ENCODE measurements around the gene SNAPC1. TPM values are rescaled to one million over a fixed set of nuclear protein-coding genes. Genes with fewer than 3 reads are reported as not detected.

The SNAPC1 gene
- total and polyA plus RNA-seq, 2 of the 13 experiments (the other 11 are each of a cell fraction or from before 2014, with no cell fraction given) = 2.6 to 8.5 TPM

DNA sequence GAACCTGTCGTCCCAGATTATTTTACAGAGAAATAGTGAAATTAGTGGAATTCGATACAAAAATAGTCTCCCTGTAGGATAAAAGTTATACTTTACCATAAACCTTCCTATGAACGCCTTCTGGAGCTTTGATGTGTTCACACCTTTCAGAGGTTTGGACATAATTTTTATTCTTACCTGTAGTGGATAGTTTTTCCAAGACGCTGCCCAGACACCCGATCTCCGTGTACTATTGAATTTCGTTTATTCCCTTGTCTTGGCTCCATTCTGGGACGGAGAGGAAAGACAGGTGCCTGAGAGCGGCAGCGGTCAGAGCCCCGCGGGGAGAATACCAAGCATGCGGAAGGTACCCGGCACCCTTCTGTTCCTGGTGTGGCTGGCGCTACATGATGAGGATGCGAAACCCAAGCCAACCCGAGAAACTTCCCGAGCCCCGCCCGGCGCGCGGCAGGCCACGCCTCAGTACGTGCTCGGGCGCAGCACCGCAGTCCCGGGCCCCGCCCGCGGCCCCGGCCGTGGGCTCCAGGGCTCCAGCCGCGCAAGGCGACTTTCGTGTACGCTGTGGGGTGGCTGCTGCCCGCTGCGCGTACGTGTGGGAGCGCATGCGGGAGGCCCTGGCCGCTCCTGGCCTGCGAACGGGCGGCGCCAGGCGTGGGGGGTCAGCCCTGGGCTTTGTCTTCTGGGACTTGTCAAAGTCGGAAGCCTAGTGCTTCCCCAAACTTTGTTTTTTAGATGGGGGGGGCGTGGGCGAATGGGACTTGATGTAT, 11.3 kb upstream of the SNAPC1 start (continued):
- TF ChIP-seq, protein P1, sequence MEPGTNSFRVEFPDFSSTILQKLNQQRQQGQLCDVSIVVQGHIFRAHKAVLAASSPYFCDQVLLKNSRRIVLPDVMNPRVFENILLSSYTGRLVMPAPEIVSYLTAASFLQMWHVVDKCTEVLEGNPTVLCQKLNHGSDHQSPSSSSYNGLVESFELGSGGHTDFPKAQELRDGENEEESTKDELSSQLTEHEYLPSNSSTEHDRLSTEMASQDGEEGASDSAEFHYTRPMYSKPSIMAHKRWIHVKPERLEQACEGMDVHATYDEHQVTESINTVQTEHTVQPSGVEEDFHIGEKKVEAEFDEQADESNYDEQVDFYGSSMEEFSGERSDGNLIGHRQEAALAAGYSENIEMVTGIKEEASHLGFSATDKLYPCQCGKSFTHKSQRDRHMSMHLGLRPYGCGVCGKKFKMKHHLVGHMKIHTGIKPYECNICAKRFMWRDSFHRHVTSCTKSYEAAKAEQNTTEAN (CRISPR knock-in tag; conservative IDR thresholded peaks at IDR 0.05) = no peak
- peak; percentile 62 for TF ChIP-seq POLR2G (IDR thresholded peaks at IDR 0.05; ENCODE audit: low read depth, low read length)
- no peak for TF ChIP-seq NFYB (CRISPR knock-in tag; IDR thresholded peaks at IDR 0.05)
- TF ChIP-seq, protein P2, sequence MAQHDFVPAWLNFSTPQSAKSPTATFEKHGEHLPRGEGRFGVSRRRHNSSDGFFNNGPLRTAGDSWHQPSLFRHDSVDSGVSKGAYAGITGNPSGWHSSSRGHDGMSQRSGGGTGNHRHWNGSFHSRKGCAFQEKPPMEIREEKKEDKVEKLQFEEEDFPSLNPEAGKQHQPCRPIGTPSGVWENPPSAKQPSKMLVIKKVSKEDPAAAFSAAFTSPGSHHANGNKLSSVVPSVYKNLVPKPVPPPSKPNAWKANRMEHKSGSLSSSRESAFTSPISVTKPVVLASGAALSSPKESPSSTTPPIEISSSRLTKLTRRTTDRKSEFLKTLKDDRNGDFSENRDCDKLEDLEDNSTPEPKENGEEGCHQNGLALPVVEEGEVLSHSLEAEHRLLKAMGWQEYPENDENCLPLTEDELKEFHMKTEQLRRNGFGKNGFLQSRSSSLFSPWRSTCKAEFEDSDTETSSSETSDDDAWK (CRISPR knock-in tag; IDR thresholded peaks at IDR 0.05) = no peak
- TF ChIP-seq, protein P3, sequence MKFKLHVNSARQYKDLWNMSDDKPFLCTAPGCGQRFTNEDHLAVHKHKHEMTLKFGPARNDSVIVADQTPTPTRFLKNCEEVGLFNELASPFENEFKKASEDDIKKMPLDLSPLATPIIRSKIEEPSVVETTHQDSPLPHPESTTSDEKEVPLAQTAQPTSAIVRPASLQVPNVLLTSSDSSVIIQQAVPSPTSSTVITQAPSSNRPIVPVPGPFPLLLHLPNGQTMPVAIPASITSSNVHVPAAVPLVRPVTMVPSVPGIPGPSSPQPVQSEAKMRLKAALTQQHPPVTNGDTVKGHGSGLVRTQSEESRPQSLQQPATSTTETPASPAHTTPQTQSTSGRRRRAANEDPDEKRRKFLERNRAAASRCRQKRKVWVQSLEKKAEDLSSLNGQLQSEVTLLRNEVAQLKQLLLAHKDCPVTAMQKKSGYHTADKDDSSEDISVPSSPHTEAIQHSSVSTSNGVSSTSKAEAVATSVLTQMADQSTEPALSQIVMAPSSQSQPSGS (CRISPR knock-in tag; IDR thresholded peaks at IDR 0.05) = no peak

DNA sequence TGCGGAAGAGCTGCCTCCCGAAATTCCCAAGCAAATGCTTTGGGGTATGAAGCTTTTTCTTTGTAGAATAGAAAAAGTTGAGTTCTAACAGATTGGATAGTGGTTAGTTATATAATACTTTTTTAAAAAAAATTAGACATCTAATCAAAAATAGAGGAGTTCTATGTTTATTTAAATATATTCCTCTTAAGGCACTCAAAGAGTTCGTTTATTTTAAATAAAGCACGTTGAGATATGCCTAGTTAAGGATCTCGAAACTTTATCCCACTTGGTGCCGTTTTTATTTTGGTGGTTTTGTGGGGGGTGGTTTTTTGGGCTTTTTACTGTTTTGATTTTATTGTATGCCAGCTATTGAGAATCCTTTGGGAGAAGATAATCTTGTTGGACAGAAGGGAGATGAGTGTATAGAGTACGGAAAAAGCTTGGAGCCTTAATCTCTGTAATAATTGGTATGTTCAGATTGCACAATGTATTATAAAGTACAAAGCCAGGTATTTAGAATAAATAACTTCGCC, 10.7 kb upstream of the SNAPC1 start:
- CTCF ChIA-PET (ENCODE audit: low intra/inter-chr PET ratio, low total read pairs) = no interaction called here
- H3K9me3 ChIP-seq (ENCODE audit: low read length) = no peaks in the 10 kb centered on the region
- no peak overlapping the region for H2AFZ ChIP-seq (ENCODE audit: low read length)
- H3K79me2 ChIP-seq (ENCODE audit: insufficient read depth, low read length) = no peaks in the 10 kb centered on the region
- ATAC-seq = no peak
- peaks cover 0 to 17% of the 10 kb centered on the region in 2 experiments; a peak in 3 of 5 replicates for H3K36me3 ChIP-seq (replicated peaks in 1 of 2; ENCODE audit: control insufficient read depth in 1 of 2, insufficient read depth in 2 of 2, low read length in 2 of 2)
- in situ Hi-C loops (cut with HindIII; ENCODE audit: extremely low pct_ligation_motif_present, low pct_unique_long_range_greater_than_20kb) (no loop called here), intact Hi-C loops (cut with micrococcal nuclease; ENCODE audit: unreplicated experiment) (no loop called here)
- TF ChIP-seq ZNF251 (CRISPR knock-in tag; IDR thresholded peaks at IDR 0.05) (no peak), ZNF550 (CRISPR knock-in tag; IDR thresholded peaks at IDR 0.05; ENCODE audit: borderline replicate concordance) (no peak), PCBP2 (optimal IDR thresholded peaks at IDR 0.05; ENCODE audit: low read depth, low read length, poor library complexity, severe bottlenecking) (no peak), HHEX (CRISPR knock-in tag; IDR thresholded peaks at IDR 0.05) (no peak)
- TF ChIP-seq, protein P4, sequence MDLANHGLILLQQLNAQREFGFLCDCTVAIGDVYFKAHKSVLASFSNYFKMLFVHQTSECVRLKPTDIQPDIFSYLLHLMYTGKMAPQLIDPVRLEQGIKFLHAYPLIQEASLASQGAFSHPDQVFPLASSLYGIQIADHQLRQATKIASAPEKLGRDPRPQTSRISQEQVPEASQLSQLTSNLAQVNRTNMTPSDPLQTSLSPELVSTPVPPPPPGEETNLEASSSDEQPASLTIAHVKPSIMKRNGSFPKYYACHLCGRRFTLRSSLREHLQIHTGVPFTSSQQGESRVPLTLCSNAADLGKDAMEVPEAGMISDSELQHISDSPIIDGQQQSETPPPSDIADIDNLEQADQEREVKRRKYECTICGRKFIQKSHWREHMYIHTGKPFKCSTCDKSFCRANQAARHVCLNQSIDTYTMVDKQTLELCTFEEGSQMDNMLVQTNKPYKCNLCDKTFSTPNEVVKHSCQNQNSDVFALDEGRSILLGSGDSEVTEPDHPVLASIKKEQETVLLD (CRISPR knock-in tag; IDR thresholded peaks at IDR 0.05; ENCODE audit: low read depth) = no peak
- TF ChIP-seq, protein P5, sequence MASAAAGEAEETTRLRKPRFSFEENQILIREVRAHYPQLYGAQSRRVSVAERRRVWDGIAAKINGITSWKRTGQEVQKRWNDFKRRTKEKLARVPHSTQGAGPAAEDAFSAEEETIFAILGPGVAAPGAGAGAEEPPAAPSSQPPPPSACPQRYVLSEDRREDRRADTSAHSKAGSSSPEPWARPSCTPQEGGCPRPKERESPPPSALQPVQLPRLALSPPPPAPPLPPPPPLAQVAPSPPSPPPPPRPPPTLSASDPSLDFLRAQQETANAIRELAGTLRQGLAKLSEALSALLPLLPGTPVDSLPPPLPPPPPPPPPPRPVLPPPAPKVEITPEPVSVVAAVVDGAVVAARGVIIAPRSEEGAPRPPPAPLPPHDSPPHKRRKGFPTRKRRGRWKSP (CRISPR knock-in tag; IDR thresholded peaks at IDR 0.05) = no peak
- POLR2A ChIA-PET = interaction anchor here (2.7 kb wide), 1 partner anchor 10 kb away, joined by 10 read pairs; the partner anchor contains the start of gene SNAPC1
- H3K4me1 ChIP-seq (ENCODE audit: insufficient read depth, low read length) = peaks cover 26% of the 10 kb centered on the region
- H4K20me1 ChIP-seq (ENCODE audit: insufficient read depth, low read length) = no peaks in the 10 kb centered on the region
- 94% methylated on average over 8 of the region's 8 CpGs for WGBS (ENCODE audit: low lambda C conversion rate)
- no peak overlapping the region for H3K4me2 ChIP-seq (ENCODE audit: low read depth, low read length)
- no peak for FAIRE-seq
- no peak for DNase-seq (ENCODE audit: low spot score)
- no peaks in the 10 kb centered on the region for H3K27me3 ChIP-seq (ENCODE audit: control insufficient read depth in 1 of 2, insufficient read depth in 2 of 2, low read length in 2 of 2)
- BruUV-seq (replicated peaks) = TSS peak; percentile 13
- H3K27ac ChIP-seq (ENCODE audit: extremely low read length, insufficient read depth, low read length) = no peak overlapping the region
- H3K4me3 ChIP-seq (replicated peaks in 1 of 3; ENCODE audit: insufficient read depth in 1 of 3, low read depth in 2 of 3, low read length in 3 of 3) = no peak overlapping the region
- no peak overlapping the region for H3K9ac ChIP-seq (ENCODE audit: insufficient read depth, low read depth, low read length)
